ENCODE data around the gene COPZ1. TPM values are rescaled to one million over a fixed set of nuclear protein-coding genes. Genes with fewer than 3 reads are reported as not detected.
A peak's percentile ranks its signal among the peaks of the same experiment; 100 is the strongest.
"Not testable (repeated sequence)": the region's sequence is repeated elsewhere in the genome, so short reads cannot be mapped to it uniquely, and the experiment has no call there.

COPZ1 gene
- total and polyA plus RNA-seq, 4 donors: 54.1 to 72.1 (median 67.2) TPM

DNA sequence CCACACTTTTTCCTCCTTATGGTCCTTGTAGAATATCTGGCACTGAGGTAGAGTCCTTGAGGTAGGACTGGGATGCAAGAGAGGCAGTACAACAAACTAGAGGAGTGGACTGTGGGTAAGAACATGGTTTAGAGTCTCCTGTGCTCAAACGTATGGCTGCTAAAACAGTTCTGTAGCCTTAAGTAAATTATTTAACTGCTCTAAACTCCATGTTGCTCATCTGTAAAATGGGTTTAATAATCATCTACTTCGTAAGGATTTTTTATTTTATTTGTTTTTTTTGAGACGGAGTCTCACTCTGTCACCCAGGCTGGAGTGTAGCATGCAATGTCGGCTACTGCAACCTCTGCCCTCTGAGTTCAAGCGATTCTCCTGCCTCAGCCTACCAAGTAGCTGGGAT is 3.6 kb upstream of the COPZ1 start:
- H3K27me3 ChIP-seq (ENCODE audit: control insufficient read depth in 1 of 2, insufficient read depth in 2 of 2, low read length in 1 of 2): no peaks in the 10 kb centered on the region
- no peaks in the 10 kb centered on the region for H3K36me3 ChIP-seq (ENCODE audit: control insufficient read depth in 1 of 2, insufficient read depth in 2 of 2, low read length in 1 of 2)
- DNase-seq (no peak), ATAC-seq (ENCODE audit: low FRiP score) (no peak)
- no peaks in the 10 kb centered on the region for H3K4me1 ChIP-seq (ENCODE audit: control insufficient read depth in 1 of 2, insufficient read depth in 2 of 2, low read length in 2 of 2)
- H3K27ac ChIP-seq (ENCODE audit: low read depth in 1 of 2, low read length in 2 of 2): no peak overlapping the region
- intact Hi-C loops (cut with DNase I): no loop called here
- no peaks in the 10 kb centered on the region for H3K9me3 ChIP-seq (ENCODE audit: control insufficient read depth, low read length)
- H3K4me3 ChIP-seq (ENCODE audit: low read length in 2 of 2): no peak overlapping the region
- 88 to 89% methylated on average over 5 of the region's 5 CpGs for WGBS, 2 donors

DNA sequence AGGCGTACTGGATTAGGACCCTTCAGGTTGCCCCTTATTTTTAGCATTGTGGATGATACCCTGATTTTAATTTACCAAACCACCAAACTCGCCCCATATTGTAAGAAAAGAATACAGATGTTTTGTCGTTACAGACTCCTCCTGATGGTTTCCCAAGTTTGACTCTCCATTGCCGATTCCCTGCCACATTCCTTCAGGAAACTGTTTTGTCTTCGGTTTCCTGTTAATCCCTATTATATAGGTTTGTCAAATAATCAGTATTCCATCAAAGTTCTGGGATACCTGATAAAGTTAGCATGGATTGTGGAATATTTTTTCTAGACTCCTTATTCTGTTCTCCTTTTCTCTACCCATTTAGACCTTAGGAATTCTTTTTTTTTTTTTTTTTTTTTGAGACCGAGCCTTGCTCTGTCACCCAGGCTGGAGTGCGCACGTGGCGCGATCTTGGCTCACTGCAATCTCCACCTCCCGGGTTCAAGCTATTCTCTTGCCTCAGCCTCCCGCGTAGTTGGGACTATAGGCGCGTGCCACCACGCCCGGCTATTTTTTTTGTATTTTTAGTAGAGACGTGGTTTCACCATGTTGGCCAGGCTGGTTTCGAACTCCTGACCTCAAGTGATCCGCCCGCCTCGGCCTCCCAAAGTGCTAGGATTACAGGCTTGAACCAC is 645 bp downstream of the COPZ1 start:
- H3K36me3 ChIP-seq (ENCODE audit: control insufficient read depth in 1 of 2, insufficient read depth in 2 of 2, low read length in 1 of 2); intact Hi-C loops (cut with DNase I); H3K27me3 ChIP-seq (ENCODE audit: control insufficient read depth in 1 of 2, insufficient read depth in 2 of 2, low read length in 1 of 2); H3K4me1 ChIP-seq (ENCODE audit: control insufficient read depth in 1 of 2, insufficient read depth in 2 of 2, low read length in 2 of 2); H3K9me3 ChIP-seq (ENCODE audit: control insufficient read depth, low read length); ATAC-seq (ENCODE audit: low FRiP score); DNase-seq: not testable (repeated sequence)
- peak overlapping the region in 1 of 2 donors; percentile 85 for H3K27ac ChIP-seq (ENCODE audit: low read depth in 1 of 2, low read length in 2 of 2)
- WGBS, 2 donors: 43 to 45% methylated on average over 22 of the region's 22 CpGs
- H3K4me3 ChIP-seq (ENCODE audit: low read length in 2 of 2): peak overlapping the region; percentile 88 to 96

DNA sequence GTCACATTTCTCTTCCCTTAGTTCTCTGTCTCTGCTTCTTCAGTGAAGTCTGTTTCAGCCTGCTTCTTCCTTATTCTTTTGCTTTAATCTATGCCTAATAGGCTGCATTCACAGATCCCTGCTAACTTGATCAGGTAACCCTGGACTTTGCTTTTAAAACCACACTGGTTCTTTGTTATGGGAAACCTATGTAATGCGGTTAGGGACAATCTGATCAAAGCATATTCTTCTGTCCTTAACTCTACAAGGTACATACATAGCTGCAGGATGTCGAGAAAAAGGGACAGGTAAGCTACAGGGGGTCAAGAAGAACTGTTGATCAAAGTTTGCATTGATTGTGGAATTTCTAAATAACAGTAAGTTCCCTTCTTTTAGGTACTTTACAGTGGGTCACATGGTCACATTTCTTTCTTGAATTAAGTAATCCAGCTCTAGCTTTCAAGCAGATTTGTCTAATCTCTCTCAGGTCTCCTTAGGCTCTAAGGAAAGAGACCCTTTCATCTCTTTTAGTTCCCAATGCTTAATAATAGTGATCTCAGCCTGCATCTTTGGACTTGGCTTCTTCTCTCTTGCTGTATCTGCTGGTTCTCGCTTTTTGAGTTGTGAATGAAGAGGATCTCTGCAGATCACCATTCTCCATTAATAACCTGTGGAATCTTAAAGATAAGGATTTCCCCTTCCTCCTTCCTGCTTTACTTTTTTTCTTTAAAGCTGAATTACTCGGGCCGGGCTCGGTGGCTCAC is 3.8 kb downstream of the COPZ1 start:
- ATAC-seq (ENCODE audit: low FRiP score): no peak
- Histone ChIP-seq H3K27me3 (ENCODE audit: control insufficient read depth in 1 of 2, insufficient read depth in 2 of 2, low read length in 1 of 2) (no peaks in the 10 kb centered on the region), H3K27ac (ENCODE audit: low read depth in 1 of 2, low read length in 2 of 2) (no peak overlapping the region), H3K36me3 (ENCODE audit: control insufficient read depth in 1 of 2, insufficient read depth in 2 of 2, low read length in 1 of 2) (peaks cover 0 to 1% of the 10 kb centered on the region in 2 donors), H3K4me3 (ENCODE audit: low read length in 2 of 2) (no peak overlapping the region), H3K9me3 (ENCODE audit: control insufficient read depth, low read length) (no peaks in the 10 kb centered on the region), H3K4me1 (ENCODE audit: control insufficient read depth in 1 of 2, insufficient read depth in 2 of 2, low read length in 2 of 2) (no peaks in the 10 kb centered on the region)
- intact Hi-C loops (cut with DNase I): no loop called here
- WGBS, 2 donors: 66 to 75% methylated on average over 6 of the region's 6 CpGs
- no peak for DNase-seq

DNA sequence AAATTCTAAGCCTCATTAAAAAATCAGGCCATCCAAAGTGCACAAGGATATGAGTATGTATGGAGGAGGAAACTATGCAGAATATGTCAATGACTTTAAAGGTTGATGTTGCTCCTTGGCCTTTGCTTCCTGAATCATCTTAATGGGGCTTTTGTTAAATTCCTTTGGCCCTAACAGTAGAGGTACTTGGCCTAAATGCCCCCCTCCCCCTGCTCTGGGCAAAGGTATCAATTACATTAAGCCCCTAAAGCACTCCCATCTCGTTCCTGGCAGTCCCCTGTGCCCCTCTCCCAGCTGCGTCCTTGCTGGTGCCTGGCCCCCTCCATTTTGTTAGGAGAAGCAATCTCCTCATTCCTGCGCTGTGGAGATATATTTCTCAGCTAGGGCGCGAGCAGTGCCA is 4.8 kb downstream of the COPZ1 start:
- Histone ChIP-seq H3K36me3 (ENCODE audit: control insufficient read depth in 1 of 2, insufficient read depth in 2 of 2, low read length in 1 of 2) (peaks cover 0 to 1% of the 10 kb centered on the region in 2 donors), H3K9me3 (ENCODE audit: control insufficient read depth, low read length) (no peaks in the 10 kb centered on the region), H3K4me3 (ENCODE audit: low read length in 2 of 2) (no peak overlapping the region), H3K4me1 (ENCODE audit: control insufficient read depth in 1 of 2, insufficient read depth in 2 of 2, low read length in 2 of 2) (no peaks in the 10 kb centered on the region), H3K27me3 (ENCODE audit: control insufficient read depth in 1 of 2, insufficient read depth in 2 of 2, low read length in 1 of 2) (no peaks in the 10 kb centered on the region), H3K27ac (ENCODE audit: low read depth in 1 of 2, low read length in 2 of 2) (no peak overlapping the region)
- DNase-seq (no peak), ATAC-seq (ENCODE audit: low FRiP score) (no peak)
- 52% methylated on average over 5 of the region's 5 CpGs for WGBS, 2 donors
- intact Hi-C loops (cut with DNase I): no loop called here

DNA sequence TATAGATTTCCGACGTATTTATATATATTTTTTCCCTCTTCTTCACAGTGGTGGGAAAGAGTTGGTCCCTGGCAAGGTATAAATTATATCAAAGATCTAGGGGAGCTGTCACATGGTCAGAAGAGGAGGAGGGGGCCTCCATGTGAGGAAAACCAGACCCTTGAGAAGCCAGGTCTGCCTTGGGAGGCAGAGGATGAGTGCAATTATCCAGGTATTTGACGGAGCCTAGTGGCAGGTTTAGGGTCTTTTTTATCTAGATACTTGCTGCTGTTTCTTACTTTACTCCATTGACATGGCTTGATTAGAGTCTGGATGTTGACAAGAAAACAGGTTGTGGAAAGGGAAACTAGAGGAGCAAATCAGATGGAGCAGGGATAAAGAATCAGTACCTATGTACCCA is 5.5 kb downstream of the COPZ1 start:
- Histone ChIP-seq H3K9me3 (ENCODE audit: control insufficient read depth, low read length) (no peaks in the 10 kb centered on the region), H3K27ac (ENCODE audit: low read depth in 1 of 2, low read length in 2 of 2) (no peak overlapping the region), H3K36me3 (ENCODE audit: control insufficient read depth in 1 of 2, insufficient read depth in 2 of 2, low read length in 1 of 2) (peaks cover 0 to 1% of the 10 kb centered on the region in 2 donors), H3K27me3 (ENCODE audit: control insufficient read depth in 1 of 2, insufficient read depth in 2 of 2, low read length in 1 of 2) (no peaks in the 10 kb centered on the region), H3K4me3 (ENCODE audit: low read length in 2 of 2) (no peak overlapping the region), H3K4me1 (ENCODE audit: control insufficient read depth in 1 of 2, insufficient read depth in 2 of 2, low read length in 2 of 2) (no peaks in the 10 kb centered on the region)
- WGBS, 2 donors: 59 to 61% methylated on average over 3 of the region's 3 CpGs
- intact Hi-C loops (cut with DNase I): no loop called here
- DNase-seq (no peak), ATAC-seq (ENCODE audit: low FRiP score) (no peak)

DNA sequence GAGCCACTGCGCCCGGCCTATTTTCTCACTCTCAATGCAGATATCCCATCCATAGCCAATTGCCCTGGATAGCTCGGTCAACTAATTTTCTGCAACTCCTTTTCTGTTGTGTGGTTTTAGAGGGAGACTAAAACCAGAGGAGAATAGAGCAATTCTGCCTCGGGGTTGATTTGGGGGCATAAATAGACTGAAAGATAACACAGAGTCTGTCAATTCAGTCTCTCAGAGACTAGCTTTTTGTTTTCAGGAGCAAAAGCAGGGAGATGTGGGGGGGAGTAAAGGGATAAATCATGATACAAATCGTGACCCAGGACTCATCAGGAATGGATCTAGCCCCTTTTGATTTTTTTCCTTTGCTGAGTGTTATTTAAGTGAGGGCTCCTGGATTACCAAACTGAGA is 6.5 kb downstream of the COPZ1 start:
- H3K4me1 ChIP-seq (ENCODE audit: control insufficient read depth in 1 of 2, insufficient read depth in 2 of 2, low read length in 2 of 2): no peaks in the 10 kb centered on the region
- WGBS, 2 donors: 74 to 78% methylated on average over 5 of the region's 5 CpGs
- no peak overlapping the region for H3K27ac ChIP-seq (ENCODE audit: low read depth in 1 of 2, low read length in 2 of 2)
- ATAC-seq (ENCODE audit: low FRiP score) (no peak), DNase-seq (no peak)
- H3K4me3 ChIP-seq (ENCODE audit: low read length in 2 of 2): no peak overlapping the region
- no peaks in the 10 kb centered on the region for H3K9me3 ChIP-seq (ENCODE audit: control insufficient read depth, low read length)
- no peaks in the 10 kb centered on the region for H3K27me3 ChIP-seq (ENCODE audit: control insufficient read depth in 1 of 2, insufficient read depth in 2 of 2, low read length in 1 of 2)
- intact Hi-C loops (cut with DNase I): no loop called here
- peaks cover 0 to 1% of the 10 kb centered on the region in 2 donors for H3K36me3 ChIP-seq (ENCODE audit: control insufficient read depth in 1 of 2, insufficient read depth in 2 of 2, low read length in 1 of 2)

DNA sequence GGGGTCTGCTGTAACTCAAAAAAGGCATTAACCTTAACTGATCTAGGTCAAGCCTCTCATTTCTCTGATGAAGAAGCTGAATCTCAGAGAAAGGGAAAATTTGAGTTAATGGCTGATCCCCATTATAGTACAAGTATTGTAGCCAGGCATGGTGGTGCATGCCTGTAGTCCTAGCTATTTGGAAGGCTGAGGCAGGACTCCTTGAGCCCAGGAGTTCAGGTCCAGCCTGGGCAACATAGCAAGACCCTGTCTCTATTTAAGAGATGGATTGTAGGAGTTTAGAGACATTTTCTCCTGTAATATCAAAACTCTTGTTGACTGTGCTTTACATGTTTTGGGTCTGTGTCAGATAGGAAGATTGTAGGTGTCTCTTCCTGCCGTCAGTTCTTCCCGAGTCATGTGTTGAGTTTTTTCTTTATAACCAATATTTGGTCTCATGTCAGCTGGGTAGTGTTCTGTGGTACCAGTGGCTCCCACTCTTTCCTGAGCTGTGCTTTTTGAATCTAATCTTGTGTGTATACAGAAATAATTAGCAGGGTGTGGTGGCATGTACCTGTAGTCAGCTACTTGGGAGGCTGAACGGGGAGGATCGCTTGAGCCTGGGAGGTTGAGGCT is 8.6 kb downstream of the COPZ1 start:
- Histone ChIP-seq H3K36me3 (ENCODE audit: control insufficient read depth in 1 of 2, insufficient read depth in 2 of 2, low read length in 1 of 2) (peaks cover 0 to 1% of the 10 kb centered on the region in 2 donors), H3K4me3 (ENCODE audit: low read length in 2 of 2) (no peak overlapping the region), H3K9me3 (ENCODE audit: control insufficient read depth, low read length) (no peaks in the 10 kb centered on the region), H3K4me1 (ENCODE audit: control insufficient read depth in 1 of 2, insufficient read depth in 2 of 2, low read length in 2 of 2) (peaks cover 0 to 2% of the 10 kb centered on the region in 2 donors), H3K27me3 (ENCODE audit: control insufficient read depth in 1 of 2, insufficient read depth in 2 of 2, low read length in 1 of 2) (no peaks in the 10 kb centered on the region), H3K27ac (ENCODE audit: low read depth in 1 of 2, low read length in 2 of 2) (no peak overlapping the region)
- ATAC-seq (ENCODE audit: low FRiP score) (no peak), DNase-seq (no peak)
- 95 to 96% methylated on average over 4 of the region's 4 CpGs for WGBS, 2 donors
- intact Hi-C loops (cut with DNase I): no loop called here

DNA sequence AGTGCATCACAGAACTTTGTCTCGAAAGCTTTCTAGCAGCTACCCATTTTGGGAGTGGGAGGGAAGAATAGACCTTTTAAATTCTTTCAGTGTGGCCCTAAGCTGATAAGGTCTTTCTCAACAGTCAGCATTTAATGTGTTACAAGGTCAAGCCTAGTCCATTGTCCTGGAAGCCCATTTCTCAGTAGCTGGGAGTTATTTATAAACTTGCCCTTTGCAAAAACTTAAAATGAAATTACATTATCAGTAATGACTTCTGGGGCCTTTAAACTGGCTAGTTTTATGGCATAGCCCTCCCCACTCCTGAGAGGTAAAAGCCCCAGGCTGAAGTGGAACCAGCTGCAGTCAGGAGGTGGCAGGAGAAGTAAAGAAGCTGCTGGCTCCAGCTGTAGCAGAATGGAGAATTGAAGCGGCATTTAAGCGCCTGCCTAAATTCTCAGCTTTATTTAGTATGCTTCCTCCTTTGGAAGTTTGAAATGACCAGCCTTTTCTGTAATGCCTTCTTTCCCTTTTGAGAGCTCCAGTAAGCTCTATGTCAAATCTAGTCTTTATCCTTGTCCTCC is 12.4 kb downstream of the COPZ1 start:
- H3K4me3 ChIP-seq (ENCODE audit: low read length in 2 of 2): no peak overlapping the region
- peaks cover 2 to 4% of the 10 kb centered on the region in 2 donors for H3K36me3 ChIP-seq (ENCODE audit: control insufficient read depth in 1 of 2, insufficient read depth in 2 of 2, low read length in 1 of 2)
- no peaks in the 10 kb centered on the region for H3K9me3 ChIP-seq (ENCODE audit: control insufficient read depth, low read length)
- no peak overlapping the region for H3K27ac ChIP-seq (ENCODE audit: low read depth in 1 of 2, low read length in 2 of 2)
- 9 to 13% methylated on average over 3 of the region's 3 CpGs for WGBS, 2 donors
- intact Hi-C loops (cut with DNase I): loop anchor here in 1 of 2 donors (2.0 kb wide), 1 partner anchor 21 kb away; no protein-coding TSS in a partner anchor
- H3K4me1 ChIP-seq (ENCODE audit: control insufficient read depth in 1 of 2, insufficient read depth in 2 of 2, low read length in 2 of 2): peaks cover 2 to 4% of the 10 kb centered on the region in 2 donors
- ATAC-seq (ENCODE audit: low FRiP score): peak; percentile 62
- DNase-seq: no peak
- H3K27me3 ChIP-seq (ENCODE audit: control insufficient read depth in 1 of 2, insufficient read depth in 2 of 2, low read length in 1 of 2): no peaks in the 10 kb centered on the region

Measured in aorta (tissue), 5 donors.